Kidney (tissue), 22 donors: ENCODE measurements around the gene TANGO2. TPM values are rescaled to one million over a fixed set of nuclear protein-coding genes. Genes with fewer than 3 reads are reported as not detected.

Experiments
- DNase-seq, 5 donors: peaks; one replicate each; pipeline ENCODE4 v3.0.0-alpha.2; 2013 to 2020
- FAIRE-seq: peaks from 2 replicates; lab custom pipeline; 2012; peaks lifted over from hg19 to GRCh38; lab: Jason Lieb, UNC
- H3K27ac ChIP-seq, 2 donors: one replicate each; pipeline ENCODE4 v1.7.0; 2013; ENCODE audit warnings: low read depth in 2 of 2, low read length in 2 of 2, inconsistent platforms in 1 of 2
- H3K27me3 ChIP-seq: one replicate; pipeline ENCODE4 v1.7.1; 2013; ENCODE audit warnings: low read length, inconsistent platforms; ENCODE audit not compliant: control insufficient read depth, insufficient read depth
- H3K36me3 ChIP-seq, 3 donors: one replicate each; pipeline versions ENCODE4 v1.7.0 to v1.7.1; 2013; ENCODE audit warnings: low read length in 3 of 3, control low read depth in 1 of 3, inconsistent platforms in 1 of 3; ENCODE audit not compliant: insufficient read depth in 3 of 3, control insufficient read depth in 2 of 3
- H3K4me1 ChIP-seq, 3 donors: one replicate each; pipeline versions ENCODE4 v1.7.0 to v1.7.1; 2013; ENCODE audit warnings: low read length in 3 of 3, inconsistent platforms in 1 of 3, low read depth in 1 of 3; ENCODE audit not compliant: control insufficient read depth in 2 of 3, insufficient read depth in 2 of 3
- H3K4me3 ChIP-seq, 3 donors: one replicate each; pipeline versions ENCODE4 v1.7.0 to v1.8.1; 2013; ENCODE audit warnings: low read length in 3 of 3, control low read depth in 1 of 3, inconsistent platforms in 1 of 3
- H3K9ac ChIP-seq, 3 donors: one replicate each; pipeline versions ENCODE4 v1.7.0 to v1.7.1; 2013; ENCODE audit warnings: low read length in 3 of 3, control low read depth in 1 of 3, inconsistent platforms in 1 of 3
- H3K9me3 ChIP-seq, 3 donors: one replicate each; pipeline versions ENCODE4 v1.7.0 to v1.7.1; 2013; ENCODE audit warnings: low read length in 3 of 3, control low read depth in 1 of 3, inconsistent platforms in 1 of 3; ENCODE audit not compliant: control insufficient read depth in 2 of 3, insufficient read depth in 1 of 3
- CTCF ChIP-seq: IDR thresholded peaks from 3 replicates; pipeline ENCODE4 v1.5.1; 2012; ENCODE audit warnings: mild to moderate bottlenecking, moderate library complexity, borderline replicate concordance; ENCODE audit not compliant: insufficient read depth; ENCODE audit errors: extremely low read depth
- intact Hi-C: fragments of 100-400 bp; cut with DNase I; formaldehyde crosslinking; loops from one replicate; pipeline ENCODE4 v1.11.1; 2022
- long read RNA-seq, 10 donors: library from polyadenylated mRNA in 1 of 10; unstranded in 1 of 10; transcript quantifications; one replicate each; pipeline ENCODE4 v2.0.0 and lab custom pipeline, GENCODE V29; 2021 to 2026
- polyA plus RNA-seq: library from polyadenylated mRNA; stranded (reverse); fragments of 350-450 nt; fragmentation: Illumina TruSeq; extraction: RNeasy Lipid Tissue Mini Kit (QIAGEN cat#74804); gene quantifications from one replicate; pipeline ENCODE4 v1.2.3, GENCODE V29; 2014; ENCODE audit warnings: low read depth, low replicate concordance; ENCODE audit not compliant: insufficient read depth
- total RNA-seq: library from RNA; stranded (reverse); fragmentation: NEBNext Ultra II Directional; extraction: Animal tissue kit (Norgen Biotek cat#: 25700); gene quantifications from one replicate; pipeline ENCODE4 v1.2.1, GENCODE V29; 2021
- donor health status: control.
- donor health status: control.
- donor health status: control.
- donor health status: control.
- donor health status: control.
- donor health status: DM: yes; HTN: yes; CAD: no.
- donor health status: Normal renal cell carcinoma (clear cell type).

TANGO2 gene
- total RNA-seq (27.7 TPM), polyA plus RNA-seq (37.3 TPM)
- long read RNA-seq, donor 1: 0 reads
- long read RNA-seq, donor 2, partial matches to known transcripts: 0 of 1 reads
- long read RNA-seq, donor 2, other reads (novel, unspliced or antisense): 0 of 1 reads
- long read RNA-seq, donor 3: 0 reads
- long read RNA-seq, donor 4, partial matches to known transcripts: 0 of 2 reads
- long read RNA-seq, donor 4, other reads (novel, unspliced or antisense): 0 of 2 reads
- long read RNA-seq, donor 5: 0 reads
- long read RNA-seq, donor 6: 0 reads
- long read RNA-seq, donor 7, transcript TANGO2-201 (9 exons, 2,273 nt): major isoform, 7 of 33 reads
- long read RNA-seq, donor 7, partial matches to known transcripts: 10 of 33 reads
- long read RNA-seq, donor 7, other reads (novel, unspliced or antisense): 13 of 33 reads
- long read RNA-seq, donor 8, partial matches to known transcripts: 0 of 1 reads
- long read RNA-seq, donor 8, other reads (novel, unspliced or antisense): 0 of 1 reads
- long read RNA-seq, donor 9, partial matches to known transcripts: 0 of 1 reads
- long read RNA-seq, donor 9, other reads (novel, unspliced or antisense): 0 of 1 reads
- long read RNA-seq, donor 10: 0 reads

DNA sequence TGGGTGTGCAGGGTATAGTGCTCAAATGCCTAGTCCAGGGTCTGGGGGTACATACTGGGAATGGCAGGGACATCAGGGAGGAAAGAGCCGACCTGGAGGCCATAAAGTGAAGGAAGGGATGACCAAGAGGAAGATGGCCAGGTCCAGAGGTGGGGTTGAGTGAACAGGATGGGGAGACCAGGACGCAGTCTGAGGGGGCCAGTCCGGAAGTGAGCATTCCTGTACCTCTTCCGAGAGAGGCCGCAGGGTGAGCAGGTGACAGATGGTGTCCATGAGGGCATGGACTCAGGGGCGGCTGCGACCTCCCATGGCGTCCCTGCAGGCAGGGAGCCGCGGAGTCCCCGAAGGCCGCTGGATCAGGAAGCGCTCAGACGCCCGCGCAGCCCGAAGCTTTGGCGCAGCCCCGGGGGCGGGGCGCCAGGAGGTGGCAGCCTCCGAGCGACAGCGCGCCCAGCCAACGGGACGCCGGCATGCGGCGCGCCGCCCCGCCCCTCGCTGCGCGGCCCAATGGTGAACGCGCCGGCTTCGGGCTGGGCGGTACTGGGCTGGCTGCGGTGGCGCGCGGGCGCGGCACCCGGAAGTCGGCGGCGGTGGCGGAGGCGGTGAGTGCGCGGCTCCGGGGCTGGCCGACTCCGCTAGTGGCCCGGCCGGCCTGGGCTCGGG lies at the start of gene TANGO2:
Gene TANGO2, plus strand, starts transcription at position 578 of the 663 bp plus-strand sequence. CDS start 15,689 bp downstream, outside the sequence.
- DNase-seq: peak; percentile 92 to 97 (median 94)
- Histone ChIP-seq H3K36me3 (no peaks in the 10 kb centered on the region), H3K27ac (peak within 1 kb of the TSS; percentile 84 to 94), H3K4me1 (peaks cover 0 to 29% (median 9%) of the 10 kb centered on the region in 3 donors), H3K9ac (peak within 1 kb of the TSS; percentile 49 to 96 (median 89)), H3K4me3 (peak within 1 kb of the TSS; percentile 63 to 92 (median 85)), H3K9me3 (no peaks in the 10 kb centered on the region), H3K27me3 (peaks cover 15% of the 10 kb centered on the region)
- no peak for FAIRE-seq
- intact Hi-C loops: loop anchor here (10.0 kb wide), 1 partner anchor 94 kb away; the partner anchor contains the start of genes RANBP1 and TRMT2A
- TF ChIP-seq CTCF: no peak

DNA sequence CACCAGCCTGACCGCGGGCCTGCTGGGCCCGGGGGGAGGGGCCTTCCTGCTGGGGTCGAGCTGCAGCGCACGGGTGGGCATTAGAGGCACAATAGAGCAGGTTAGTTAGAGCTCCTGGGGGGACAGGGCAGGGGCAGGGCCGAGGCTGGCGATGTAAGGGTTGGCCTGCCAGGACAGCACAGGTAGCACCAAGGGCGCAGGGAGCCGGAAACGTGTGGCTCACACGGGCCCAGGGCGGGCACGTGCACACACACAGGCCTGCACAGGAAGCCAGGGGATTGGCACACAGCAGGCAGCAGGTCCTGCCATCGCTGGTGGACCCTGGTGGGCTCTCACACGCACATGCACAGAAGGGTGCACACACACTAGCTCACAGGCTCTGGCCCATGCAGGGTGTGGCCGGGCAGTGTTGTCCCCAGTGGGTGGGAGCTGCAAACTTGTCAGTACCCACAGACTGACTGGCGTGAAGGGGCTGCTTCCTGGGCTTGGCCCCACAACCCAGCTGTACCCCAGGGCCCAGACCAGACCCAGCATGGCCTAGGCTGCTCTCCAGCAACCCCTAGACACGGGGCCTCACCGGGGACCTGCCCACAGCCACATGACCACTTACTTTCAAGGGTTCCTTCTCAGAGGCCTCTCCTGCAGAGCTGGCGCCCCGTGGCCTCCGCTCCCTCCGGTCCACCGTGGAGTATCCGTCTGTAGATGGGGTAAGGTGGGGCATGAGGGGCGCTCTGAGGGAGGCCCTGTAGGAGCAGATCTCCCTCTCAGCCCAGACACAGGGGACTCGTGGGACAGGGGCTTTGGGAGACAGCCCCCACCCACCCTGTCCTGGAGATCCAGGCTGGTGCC lies 49.4 kb upstream of the TANGO2 start:
- no peak for TF ChIP-seq CTCF
- H3K27ac ChIP-seq: peak overlapping the region; percentile 71 to 88
- no peaks in the 10 kb centered on the region for H3K9me3 ChIP-seq
- intact Hi-C loops: no loop called here
- H3K9ac ChIP-seq: no peak overlapping the region
- peaks cover 0 to 11% (median 2%) of the 10 kb centered on the region in 3 donors for H3K36me3 ChIP-seq
- H3K4me1 ChIP-seq: peaks cover 0 to 18% (median 0%) of the 10 kb centered on the region in 3 donors
- H3K27me3 ChIP-seq: no peaks in the 10 kb centered on the region
- H3K4me3 ChIP-seq: no peak overlapping the region
- DNase-seq (no peak), FAIRE-seq (no peak)

DNA sequence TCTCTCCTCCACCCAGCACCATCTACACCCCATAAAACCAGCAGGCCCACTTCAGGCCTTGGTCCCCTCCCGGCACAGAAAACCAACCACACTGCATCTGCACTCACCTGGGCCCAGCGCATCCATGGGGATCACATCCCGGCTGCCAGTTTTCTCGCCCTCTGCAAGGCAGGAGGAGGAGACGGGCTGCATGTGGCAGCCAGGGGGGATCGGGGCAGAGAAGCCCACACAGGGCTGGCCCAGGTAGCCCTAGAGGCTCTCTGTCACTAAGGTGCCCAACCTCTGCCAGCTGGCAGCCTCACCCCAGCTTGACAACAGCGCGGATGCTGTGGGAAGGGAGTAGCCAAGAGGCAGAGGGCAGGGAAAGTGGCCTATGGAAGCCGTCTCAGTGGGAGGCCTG lies 48.7 kb upstream of the TANGO2 start:
- Histone ChIP-seq H3K9ac (no peak overlapping the region), H3K4me3 (no peak overlapping the region), H3K27ac (peak overlapping the region in 1 of 2 donors; percentile 88), H3K9me3 (no peaks in the 10 kb centered on the region), H3K36me3 (peaks cover 0 to 11% (median 2%) of the 10 kb centered on the region in 3 donors), H3K27me3 (no peaks in the 10 kb centered on the region), H3K4me1 (peaks cover 0 to 18% (median 0%) of the 10 kb centered on the region in 3 donors)
- no peak for TF ChIP-seq CTCF
- FAIRE-seq (no peak), DNase-seq (no peak)
- intact Hi-C loops: no loop called here
